MM.1S (cell line): ENCODE results near the gene MYRIP.

ENCODE experiments used
- DNase-seq: peaks from one replicate; pipeline ENCODE4 v3.0.0-alpha.2; 2015
- H2AFZ ChIP-seq: fragments of 300-600 bp; sonication (generic); 2 replicates; pipeline ENCODE4 v1.6.0; 2016; ENCODE audit warnings: antibody characterized with exemption, low read length
- H3F3A ChIP-seq: fragments of 300-600 bp; sonication (generic); 2 replicates; pipeline ENCODE4 v1.6.1; 2016; ENCODE audit warnings: mild to moderate bottlenecking, antibody characterized with exemption, low read length, moderate library complexity, mixed read lengths; ENCODE audit not compliant: insufficient read depth
- H3K27ac ChIP-seq: fragments of 300-600 bp; sonication (generic); 2 replicates; pipeline ENCODE4 v1.5.1; 2016; ENCODE audit warnings: mild to moderate bottlenecking, low read length
- H3K27me3 ChIP-seq: fragments of 300-600 bp; sonication (generic); replicated peaks from 2 replicates; pipeline ENCODE4 v1.6.0; 2016; ENCODE audit warnings: low read length; ENCODE audit not compliant: insufficient read depth
- H3K36me3 ChIP-seq: fragments of 300-600 bp; sonication (generic); replicated peaks from 2 replicates; pipeline ENCODE4 v1.6.1; 2016; ENCODE audit warnings: mild to moderate bottlenecking, low read length, mixed read lengths; ENCODE audit not compliant: insufficient read depth
- H3K4me1 ChIP-seq: fragments of 300-600 bp; sonication (generic); 2 replicates; pipeline ENCODE4 v1.6.1; 2016; ENCODE audit warnings: low read length, mixed read lengths
- H3K4me2 ChIP-seq: fragments of 300-600 bp; sonication (generic); 2 replicates; pipeline ENCODE4 v1.6.0; 2016; ENCODE audit warnings: low read depth, low read length
- H3K4me3 ChIP-seq: fragments of 300-600 bp; sonication (generic); 2 replicates; pipeline ENCODE4 v1.5.1; 2016; ENCODE audit warnings: low read length, mixed read lengths
- H3K79me2 ChIP-seq: fragments of 300-600 bp; sonication (generic); 2 replicates; pipeline ENCODE4 v1.6.1; 2016; ENCODE audit warnings: mixed run types, low read length, mixed read lengths
- H3K9ac ChIP-seq: fragments of 300-600 bp; sonication (generic); 2 replicates; pipeline ENCODE4 v1.6.1; 2016; ENCODE audit warnings: low read length, mixed read lengths
- H3K9me2 ChIP-seq: fragments of 300-600 bp; sonication (generic); replicated peaks from 2 replicates; pipeline ENCODE4 v1.6.1; 2016; ENCODE audit warnings: mild to moderate bottlenecking, low read length, mixed read lengths; ENCODE audit not compliant: insufficient read depth
- H3K9me3 ChIP-seq: fragments of 300-600 bp; sonication (generic); replicated peaks from 2 replicates; pipeline ENCODE4 v1.6.1; 2016; ENCODE audit warnings: mild to moderate bottlenecking, low read length, mixed read lengths; ENCODE audit not compliant: insufficient read depth
- H4K20me1 ChIP-seq: fragments of 300-600 bp; sonication (generic); 2 replicates; pipeline ENCODE4 v1.6.1; 2016; ENCODE audit warnings: mild to moderate bottlenecking, low read length, moderate library complexity, mixed read lengths; ENCODE audit not compliant: insufficient read depth
- EZH2 ChIP-seq: fragments of 300-600 bp; sonication (generic); optimal IDR thresholded peaks from 2 replicates; pipeline ENCODE3; 2017; ENCODE audit warnings: low read depth, mild to moderate bottlenecking, antibody characterized with exemption, low read length, mixed read lengths
- EZH2phosphoT487 ChIP-seq: fragments of 300-600 bp; sonication (generic); IDR thresholded peaks from 2 replicates; pipeline ENCODE4 v1.6.1; 2018; ENCODE audit warnings: antibody characterized with exemption, low read length
- TF ChIP-seq, protein P1 (sequence below): fragments of 300-600 bp; sonication (generic); IDR thresholded peaks from 2 replicates; pipeline ENCODE4 v1.5.1; 2016; ENCODE audit warnings: antibody characterized with exemption, low read length, mixed read lengths

Gene MYRIP

DNA sequence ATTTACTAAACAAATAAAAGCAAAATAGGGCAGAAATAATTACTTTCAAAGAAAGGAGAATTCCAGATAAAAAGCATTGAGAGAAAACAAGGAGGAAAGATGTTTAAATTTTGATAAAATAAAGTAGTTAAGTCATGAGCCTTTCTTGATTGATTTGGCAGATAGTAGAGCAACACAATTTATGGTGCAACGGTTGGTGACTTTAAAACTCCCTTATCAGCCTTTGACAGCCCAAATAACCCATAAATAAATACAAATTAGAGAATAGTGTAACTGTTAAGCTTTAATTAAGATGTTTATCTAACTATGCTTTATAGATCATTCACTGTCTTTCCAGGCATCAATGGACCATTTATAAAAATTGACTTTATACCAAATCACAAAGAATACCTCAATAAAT lies 446.1 kb downstream of the MYRIP start:
- H3K27me3 ChIP-seq: no peaks in the 10 kb centered on the region
- H3K9ac ChIP-seq: no peak overlapping the region
- H3K4me1 ChIP-seq: no peaks in the 10 kb centered on the region
- H3K36me3 ChIP-seq: no peaks in the 10 kb centered on the region
- no peaks in the 10 kb centered on the region for H4K20me1 ChIP-seq
- H2AFZ ChIP-seq: no peak overlapping the region
- no peaks in the 10 kb centered on the region for H3K79me2 ChIP-seq
- no peaks in the 10 kb centered on the region for H3F3A ChIP-seq
- H3K9me2 ChIP-seq: no peaks in the 10 kb centered on the region
- H3K9me3 ChIP-seq: no peaks in the 10 kb centered on the region
- DNase-seq: no peak
- H3K4me2 ChIP-seq: no peak overlapping the region
- TF ChIP-seq EZH2phosphoT487 (no peak), EZH2 (no peak)
- TF ChIP-seq, protein P1, sequence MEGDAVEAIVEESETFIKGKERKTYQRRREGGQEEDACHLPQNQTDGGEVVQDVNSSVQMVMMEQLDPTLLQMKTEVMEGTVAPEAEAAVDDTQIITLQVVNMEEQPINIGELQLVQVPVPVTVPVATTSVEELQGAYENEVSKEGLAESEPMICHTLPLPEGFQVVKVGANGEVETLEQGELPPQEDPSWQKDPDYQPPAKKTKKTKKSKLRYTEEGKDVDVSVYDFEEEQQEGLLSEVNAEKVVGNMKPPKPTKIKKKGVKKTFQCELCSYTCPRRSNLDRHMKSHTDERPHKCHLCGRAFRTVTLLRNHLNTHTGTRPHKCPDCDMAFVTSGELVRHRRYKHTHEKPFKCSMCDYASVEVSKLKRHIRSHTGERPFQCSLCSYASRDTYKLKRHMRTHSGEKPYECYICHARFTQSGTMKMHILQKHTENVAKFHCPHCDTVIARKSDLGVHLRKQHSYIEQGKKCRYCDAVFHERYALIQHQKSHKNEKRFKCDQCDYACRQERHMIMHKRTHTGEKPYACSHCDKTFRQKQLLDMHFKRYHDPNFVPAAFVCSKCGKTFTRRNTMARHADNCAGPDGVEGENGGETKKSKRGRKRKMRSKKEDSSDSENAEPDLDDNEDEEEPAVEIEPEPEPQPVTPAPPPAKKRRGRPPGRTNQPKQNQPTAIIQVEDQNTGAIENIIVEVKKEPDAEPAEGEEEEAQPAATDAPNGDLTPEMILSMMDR: no peak
- no peak overlapping the region for H3K27ac ChIP-seq
- no peak overlapping the region for H3K4me3 ChIP-seq

DNA sequence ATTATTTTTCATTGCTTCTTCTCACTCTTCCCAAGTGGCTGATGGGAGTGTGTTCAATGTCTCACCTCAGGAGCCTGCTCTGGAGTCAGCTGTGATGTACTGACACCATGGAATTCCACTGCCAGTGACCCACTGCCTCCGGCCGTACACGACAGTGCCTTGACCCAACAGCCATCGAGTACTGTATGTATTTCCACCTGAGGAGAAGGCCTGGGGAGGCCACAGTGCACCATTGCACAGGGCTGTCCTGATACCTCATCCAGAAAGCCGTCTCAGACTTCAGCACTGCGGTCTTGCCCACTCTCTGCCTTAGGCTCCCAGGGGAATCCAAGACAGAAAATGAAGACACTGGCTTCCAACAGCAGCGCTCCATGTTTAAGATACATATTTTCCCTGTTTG lies 448.7 kb downstream of the MYRIP start:
- no peak for DNase-seq
- H3K9me2 ChIP-seq: no peaks in the 10 kb centered on the region
- TF ChIP-seq, protein P1: no peak
- TF ChIP-seq EZH2phosphoT487: no peak
- no peak for TF ChIP-seq EZH2

DNA sequence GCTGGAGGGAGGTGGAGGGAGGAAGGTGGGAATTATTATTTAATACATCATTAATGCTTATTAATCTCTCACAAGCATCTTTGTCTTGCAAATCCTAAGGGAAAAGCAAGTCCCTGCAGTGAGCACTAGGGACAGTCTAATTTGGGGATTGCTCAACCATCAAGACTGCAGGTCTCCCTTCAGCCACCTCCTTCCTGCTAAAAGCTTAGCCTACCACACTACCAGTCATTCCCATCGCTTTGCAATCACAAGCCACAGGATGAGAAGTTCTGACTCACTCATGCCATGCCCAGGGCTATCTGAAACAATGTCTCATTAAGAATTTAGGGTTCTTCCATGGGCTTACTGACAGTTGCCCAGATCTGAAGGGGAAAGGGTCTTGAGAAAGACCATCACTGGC lies 449.1 kb downstream of the MYRIP start:
- H3K27me3 ChIP-seq: no peaks in the 10 kb centered on the region
- TF ChIP-seq, protein P1: no peak
- TF ChIP-seq EZH2phosphoT487: no peak
- no peak for TF ChIP-seq EZH2

More for the DNA sequence above, 448.7 kb downstream of the MYRIP start:
- no peak overlapping the region for H3K4me2 ChIP-seq
- no peaks in the 10 kb centered on the region for H3K9me3 ChIP-seq
- H4K20me1 ChIP-seq: no peaks in the 10 kb centered on the region
- no peak overlapping the region for H3K27ac ChIP-seq
- H3K27me3 ChIP-seq: no peaks in the 10 kb centered on the region
- no peaks in the 10 kb centered on the region for H3K79me2 ChIP-seq
- no peaks in the 10 kb centered on the region for H3K36me3 ChIP-seq
- no peak overlapping the region for H3K9ac ChIP-seq
- H3K4me3 ChIP-seq: no peak overlapping the region
- no peaks in the 10 kb centered on the region for H3F3A ChIP-seq
- H3K4me1 ChIP-seq: no peaks in the 10 kb centered on the region
- no peak overlapping the region for H2AFZ ChIP-seq

More for the DNA sequence above, 449.1 kb downstream of the MYRIP start:
- Histone ChIP-seq H3K4me2 (no peak overlapping the region), H3K79me2 (no peaks in the 10 kb centered on the region), H4K20me1 (no peaks in the 10 kb centered on the region), H3K36me3 (no peaks in the 10 kb centered on the region), H3K9me2 (no peaks in the 10 kb centered on the region), H3K9me3 (no peaks in the 10 kb centered on the region), H3K9ac (no peak overlapping the region), H3K4me1 (no peaks in the 10 kb centered on the region), H3F3A (no peaks in the 10 kb centered on the region), H2AFZ (no peak overlapping the region), H3K4me3 (no peak overlapping the region), H3K27ac (no peak overlapping the region)
- DNase-seq: no peak
